Measurements from ENCODE around the gene PPP2R1A.
"Not testable (repeated sequence)": the region's sequence is repeated elsewhere in the genome, so short reads cannot be mapped to it uniquely, and the experiment has no call there.

Gene PPP2R1A

DNA sequence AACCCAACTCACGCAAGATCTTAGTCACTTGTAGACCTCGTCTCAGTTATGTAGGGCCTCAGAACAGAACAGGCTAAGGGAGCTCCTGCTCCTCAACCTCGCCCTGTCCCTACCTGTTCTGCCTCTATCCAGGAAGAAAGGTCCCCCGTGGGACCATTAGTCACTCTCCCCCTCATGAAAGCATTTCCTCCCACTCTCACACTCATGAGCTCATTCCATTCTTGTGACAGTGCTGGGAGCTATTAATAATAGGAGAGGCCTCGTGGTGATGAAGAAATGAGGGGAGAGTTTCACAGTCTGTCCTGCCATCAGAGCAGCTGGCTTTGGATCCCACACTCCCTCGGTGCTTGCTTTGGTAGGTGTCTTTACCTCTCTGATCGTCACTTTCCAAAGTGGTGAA, 10.2 kb downstream of the PPP2R1A start:
- no peak overlapping the region for H3K27ac ChIP-seq (ENCODE audit: low read depth, low read length)
- H3K4me2 ChIP-seq (ENCODE audit: low read length): no peak overlapping the region
- H4K20me1 ChIP-seq (ENCODE audit: control insufficient read depth, insufficient read depth, low read depth, low read length): peaks cover 15% of the 10 kb centered on the region
- no peaks in the 10 kb centered on the region for H3K9me3 ChIP-seq (ENCODE audit: control insufficient read depth, insufficient read depth, low read length)
- no peaks in the 10 kb centered on the region for H3K27me3 ChIP-seq (ENCODE audit: control insufficient read depth, low read length)
- no peaks in the 10 kb centered on the region for H3K4me1 ChIP-seq (ENCODE audit: control insufficient read depth, low read length)
- peaks cover 93% of the 10 kb centered on the region for H3K79me2 ChIP-seq (ENCODE audit: control insufficient read depth, low read length)
- TF ChIP-seq EZH2phosphoT487 (IDR thresholded peaks at IDR 0.05; ENCODE audit: borderline replicate concordance, low read length): no peak
- TF ChIP-seq, protein P1, sequence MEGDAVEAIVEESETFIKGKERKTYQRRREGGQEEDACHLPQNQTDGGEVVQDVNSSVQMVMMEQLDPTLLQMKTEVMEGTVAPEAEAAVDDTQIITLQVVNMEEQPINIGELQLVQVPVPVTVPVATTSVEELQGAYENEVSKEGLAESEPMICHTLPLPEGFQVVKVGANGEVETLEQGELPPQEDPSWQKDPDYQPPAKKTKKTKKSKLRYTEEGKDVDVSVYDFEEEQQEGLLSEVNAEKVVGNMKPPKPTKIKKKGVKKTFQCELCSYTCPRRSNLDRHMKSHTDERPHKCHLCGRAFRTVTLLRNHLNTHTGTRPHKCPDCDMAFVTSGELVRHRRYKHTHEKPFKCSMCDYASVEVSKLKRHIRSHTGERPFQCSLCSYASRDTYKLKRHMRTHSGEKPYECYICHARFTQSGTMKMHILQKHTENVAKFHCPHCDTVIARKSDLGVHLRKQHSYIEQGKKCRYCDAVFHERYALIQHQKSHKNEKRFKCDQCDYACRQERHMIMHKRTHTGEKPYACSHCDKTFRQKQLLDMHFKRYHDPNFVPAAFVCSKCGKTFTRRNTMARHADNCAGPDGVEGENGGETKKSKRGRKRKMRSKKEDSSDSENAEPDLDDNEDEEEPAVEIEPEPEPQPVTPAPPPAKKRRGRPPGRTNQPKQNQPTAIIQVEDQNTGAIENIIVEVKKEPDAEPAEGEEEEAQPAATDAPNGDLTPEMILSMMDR (IDR thresholded peaks at IDR 0.05; ENCODE audit: low read depth, low read length, poor library complexity, severe bottlenecking): no peak
- no peak overlapping the region for H3K4me3 ChIP-seq (ENCODE audit: low read length)
- H3K36me3 ChIP-seq (ENCODE audit: control insufficient read depth, low read length): peaks cover 95% of the 10 kb centered on the region
- no peaks in the 10 kb centered on the region for H3F3A ChIP-seq (ENCODE audit: control insufficient read depth, insufficient read depth)
- H3K9me2 ChIP-seq (replicated peaks; ENCODE audit: control insufficient read depth, low read length): no peaks in the 10 kb centered on the region

DNA sequence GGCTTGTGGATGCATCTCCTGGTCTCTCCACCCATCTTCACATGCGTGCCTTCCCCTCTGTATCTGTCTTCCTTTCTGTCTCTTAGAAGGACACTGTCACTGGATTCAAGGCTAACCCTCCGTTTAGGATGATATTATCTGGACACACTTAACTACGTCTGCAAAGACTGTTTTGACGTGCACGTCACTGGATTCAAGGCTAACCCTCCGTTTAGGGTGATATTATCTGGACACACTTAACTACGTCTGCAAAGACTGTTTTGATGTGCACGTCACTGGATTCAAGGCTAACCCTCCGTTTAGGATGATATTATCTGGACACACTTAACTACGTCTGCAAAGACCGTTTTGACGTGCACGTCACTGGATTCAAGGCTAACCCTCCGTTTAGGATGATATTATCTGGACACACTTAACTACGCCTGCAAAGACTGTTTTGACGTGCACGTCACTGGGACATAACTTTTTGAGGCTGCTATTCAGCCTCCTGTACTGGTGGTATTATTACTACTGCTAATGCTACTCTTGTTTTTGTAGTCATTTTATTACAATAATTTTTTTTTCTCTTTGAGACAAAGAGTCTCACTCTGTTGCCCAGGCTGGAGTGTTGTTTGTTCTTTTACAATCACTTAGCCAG, 11.0 kb downstream of the PPP2R1A start:
- H3K36me3 ChIP-seq (ENCODE audit: control insufficient read depth, low read length): peaks cover 95% of the 10 kb centered on the region
- not testable (repeated sequence) for H3K27ac ChIP-seq (ENCODE audit: low read depth, low read length); H3K4me2 ChIP-seq (ENCODE audit: low read length); H3K4me3 ChIP-seq (ENCODE audit: low read length); H3K27me3 ChIP-seq (ENCODE audit: control insufficient read depth, low read length); H3K9me3 ChIP-seq (ENCODE audit: control insufficient read depth, insufficient read depth, low read length); H3K4me1 ChIP-seq (ENCODE audit: control insufficient read depth, low read length); H3F3A ChIP-seq (ENCODE audit: control insufficient read depth, insufficient read depth); H3K9me2 ChIP-seq (replicated peaks; ENCODE audit: control insufficient read depth, low read length)
- peaks cover 93% of the 10 kb centered on the region for H3K79me2 ChIP-seq (ENCODE audit: control insufficient read depth, low read length)
- peaks cover 15% of the 10 kb centered on the region for H4K20me1 ChIP-seq (ENCODE audit: control insufficient read depth, insufficient read depth, low read depth, low read length)

DNA sequence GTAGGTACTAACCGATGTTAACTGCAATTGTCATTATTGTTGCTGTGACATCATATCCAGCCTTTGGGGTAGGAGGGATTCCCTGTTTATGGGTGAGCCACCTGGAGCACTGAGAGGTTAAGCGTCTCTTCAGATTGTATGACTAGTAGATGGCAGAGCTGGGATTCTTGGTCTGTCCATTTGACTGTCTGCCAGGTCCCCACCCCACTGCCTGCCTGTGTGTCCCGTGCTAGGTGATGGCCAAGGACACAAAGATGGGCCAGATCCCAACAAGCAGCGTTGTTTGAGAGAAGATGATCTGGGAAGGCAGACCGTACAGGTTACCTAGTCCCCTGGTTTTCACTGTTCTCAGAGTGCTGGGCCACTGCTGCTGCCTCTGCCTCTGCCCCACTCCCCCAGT, 16.6 kb downstream of the PPP2R1A start:
- H3F3A ChIP-seq (ENCODE audit: control insufficient read depth, insufficient read depth): no peaks in the 10 kb centered on the region
- no peak overlapping the region for H3K4me3 ChIP-seq (ENCODE audit: low read length)
- peaks cover 69% of the 10 kb centered on the region for H3K79me2 ChIP-seq (ENCODE audit: control insufficient read depth, low read length)
- peaks cover 91% of the 10 kb centered on the region for H3K36me3 ChIP-seq (ENCODE audit: control insufficient read depth, low read length)
- no peak overlapping the region for H3K4me2 ChIP-seq (ENCODE audit: low read length)
- H3K27ac ChIP-seq (ENCODE audit: low read depth, low read length): no peak overlapping the region
- H3K9me2 ChIP-seq (replicated peaks; ENCODE audit: control insufficient read depth, low read length): no peaks in the 10 kb centered on the region
- no peaks in the 10 kb centered on the region for H3K9me3 ChIP-seq (ENCODE audit: control insufficient read depth, insufficient read depth, low read length)
- H3K27me3 ChIP-seq (ENCODE audit: control insufficient read depth, low read length): no peaks in the 10 kb centered on the region
- H3K4me1 ChIP-seq (ENCODE audit: control insufficient read depth, low read length): no peaks in the 10 kb centered on the region
- TF ChIP-seq EZH2phosphoT487 (IDR thresholded peaks at IDR 0.05; ENCODE audit: borderline replicate concordance, low read length): no peak
- TF ChIP-seq, protein P1 (IDR thresholded peaks at IDR 0.05; ENCODE audit: low read depth, low read length, poor library complexity, severe bottlenecking): no peak
- 0 out of 2 replicates have a peak, but pooled peaks cover 7% of the 10 kb centered on the region for H4K20me1 ChIP-seq (ENCODE audit: control insufficient read depth, insufficient read depth, low read depth, low read length)

DNA sequence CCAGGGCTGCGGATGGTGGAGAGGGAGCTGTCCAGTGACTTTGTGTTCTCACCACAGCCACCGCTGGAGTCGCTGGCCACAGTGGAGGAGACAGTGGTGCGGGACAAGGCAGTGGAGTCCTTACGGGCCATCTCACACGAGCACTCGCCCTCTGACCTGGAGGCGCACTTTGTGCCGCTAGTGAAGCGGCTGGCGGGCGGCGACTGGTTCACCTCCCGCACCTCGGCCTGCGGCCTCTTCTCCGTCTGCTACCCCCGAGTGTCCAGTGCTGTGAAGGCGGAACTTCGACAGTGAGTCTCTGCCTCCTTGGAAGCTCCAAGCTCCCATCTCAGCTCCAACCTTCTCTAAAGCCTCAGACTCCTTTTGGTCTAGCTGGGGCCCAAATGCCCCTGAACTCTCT, 21.4 kb downstream of the PPP2R1A start:
- Histone ChIP-seq H3K9me3 (ENCODE audit: control insufficient read depth, insufficient read depth, low read length) (no peaks in the 10 kb centered on the region), H3K79me2 (ENCODE audit: control insufficient read depth, low read length) (peaks cover 26% of the 10 kb centered on the region)

More for the DNA sequence above, 21.4 kb downstream of the PPP2R1A start:
- H3K36me3 ChIP-seq (ENCODE audit: control insufficient read depth, low read length): peaks cover 90% of the 10 kb centered on the region
- no peak overlapping the region for H3K4me2 ChIP-seq (ENCODE audit: low read length)
- H3K4me1 ChIP-seq (ENCODE audit: control insufficient read depth, low read length): no peaks in the 10 kb centered on the region
- no peak for TF ChIP-seq EZH2phosphoT487 (IDR thresholded peaks at IDR 0.05; ENCODE audit: borderline replicate concordance, low read length)
- TF ChIP-seq, protein P1 (IDR thresholded peaks at IDR 0.05; ENCODE audit: low read depth, low read length, poor library complexity, severe bottlenecking): no peak
- H3F3A ChIP-seq (ENCODE audit: control insufficient read depth, insufficient read depth): no peaks in the 10 kb centered on the region
- no peaks in the 10 kb centered on the region for H3K9me2 ChIP-seq (replicated peaks; ENCODE audit: control insufficient read depth, low read length)
- no peak overlapping the region for H3K27ac ChIP-seq (ENCODE audit: low read depth, low read length)
- H3K27me3 ChIP-seq (ENCODE audit: control insufficient read depth, low read length): no peaks in the 10 kb centered on the region
- no peak overlapping the region for H3K4me3 ChIP-seq (ENCODE audit: low read length)
- H4K20me1 ChIP-seq (ENCODE audit: control insufficient read depth, insufficient read depth, low read depth, low read length): 0 out of 2 replicates have a peak, but pooled peaks cover 4% of the 10 kb centered on the region
